ENCODE measurements around the gene CNTN4.

- TF ChIP-seq CTCF (IDR thresholded peaks at IDR 0.05; ENCODE audit: low read length) (no peak), EZH2 (optimal IDR thresholded peaks at IDR 0.05; ENCODE audit: low read depth, low read length) (no peak)
These were observed 616.2 kb downstream of the CNTN4 start for GRCh38 chr3:2714834-2715233.
